ENCODE measurements around the gene SRP9.

DNA sequence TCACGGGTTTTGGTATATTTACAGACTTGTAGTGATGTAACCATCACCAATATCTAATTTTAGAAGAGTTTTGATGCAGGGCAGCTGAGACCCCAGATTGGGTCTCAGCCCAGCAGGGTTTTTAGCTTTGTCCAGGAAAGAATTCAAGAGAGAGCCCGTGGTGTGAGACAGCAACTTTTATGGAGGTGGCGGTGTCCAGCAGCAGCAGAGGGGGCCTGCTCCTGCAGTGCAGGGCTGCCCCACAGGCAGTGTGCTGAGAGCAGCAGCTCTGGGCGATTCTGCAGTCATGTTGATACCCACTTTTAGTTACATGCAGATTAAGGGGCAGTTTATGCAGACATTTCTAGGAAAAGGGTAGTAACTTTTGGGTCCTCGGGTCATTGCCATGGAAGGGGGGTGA lies 30.5 kb downstream of the SRP9 start:
- TF ChIP-seq, protein P1, sequence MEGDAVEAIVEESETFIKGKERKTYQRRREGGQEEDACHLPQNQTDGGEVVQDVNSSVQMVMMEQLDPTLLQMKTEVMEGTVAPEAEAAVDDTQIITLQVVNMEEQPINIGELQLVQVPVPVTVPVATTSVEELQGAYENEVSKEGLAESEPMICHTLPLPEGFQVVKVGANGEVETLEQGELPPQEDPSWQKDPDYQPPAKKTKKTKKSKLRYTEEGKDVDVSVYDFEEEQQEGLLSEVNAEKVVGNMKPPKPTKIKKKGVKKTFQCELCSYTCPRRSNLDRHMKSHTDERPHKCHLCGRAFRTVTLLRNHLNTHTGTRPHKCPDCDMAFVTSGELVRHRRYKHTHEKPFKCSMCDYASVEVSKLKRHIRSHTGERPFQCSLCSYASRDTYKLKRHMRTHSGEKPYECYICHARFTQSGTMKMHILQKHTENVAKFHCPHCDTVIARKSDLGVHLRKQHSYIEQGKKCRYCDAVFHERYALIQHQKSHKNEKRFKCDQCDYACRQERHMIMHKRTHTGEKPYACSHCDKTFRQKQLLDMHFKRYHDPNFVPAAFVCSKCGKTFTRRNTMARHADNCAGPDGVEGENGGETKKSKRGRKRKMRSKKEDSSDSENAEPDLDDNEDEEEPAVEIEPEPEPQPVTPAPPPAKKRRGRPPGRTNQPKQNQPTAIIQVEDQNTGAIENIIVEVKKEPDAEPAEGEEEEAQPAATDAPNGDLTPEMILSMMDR (IDR thresholded peaks at IDR 0.05): no peak
- no peak for TF ChIP-seq EP300 (IDR thresholded peaks at IDR 0.05)
